ENCODE results near the gene MAML1.
A peak's percentile ranks its signal among the peaks of the same experiment; 100 is the strongest.

The MAML1 gene

GRCh38 chr5:179802950-179803562 lies 70.4 kb downstream of the MAML1 start:
- H3K4me3 ChIP-seq (ENCODE audit: low read depth, low read length): no peak overlapping the region
- no peak for DNase-seq (ENCODE audit: low read depth, low spot score)
- in situ Hi-C loops (cut with HindIII; ENCODE audit: low sequenced_read_pairs): no loop called here
- TF ChIP-seq CTCF (IDR thresholded peaks at IDR 0.05; ENCODE audit: low read depth, low read length): no peak

GRCh38 chr5:179803651-179804554 lies 71.3 kb downstream of the MAML1 start:
- no peak for DNase-seq (ENCODE audit: low read depth, low spot score)
- in situ Hi-C loops (cut with HindIII; ENCODE audit: low sequenced_read_pairs): no loop called here
- TF ChIP-seq CTCF (IDR thresholded peaks at IDR 0.05; ENCODE audit: low read depth, low read length): no peak
- no peak overlapping the region for H3K4me3 ChIP-seq (ENCODE audit: low read depth, low read length)

GRCh38 chr5:179804555-179804947 lies 71.9 kb downstream of the MAML1 start:
- TF ChIP-seq CTCF (IDR thresholded peaks at IDR 0.05; ENCODE audit: low read depth, low read length): no peak
- H3K4me3 ChIP-seq (ENCODE audit: low read depth, low read length): no peak overlapping the region
- in situ Hi-C loops (cut with HindIII; ENCODE audit: low sequenced_read_pairs): no loop called here
- no peak for DNase-seq (ENCODE audit: low read depth, low spot score)

- no peak for DNase-seq (ENCODE audit: low read depth, low spot score)
- no peak for TF ChIP-seq CTCF (IDR thresholded peaks at IDR 0.05; ENCODE audit: low read depth, low read length)
- in situ Hi-C loops (cut with HindIII; ENCODE audit: low sequenced_read_pairs): no loop called here
- H3K4me3 ChIP-seq (ENCODE audit: low read depth, low read length): peak overlapping the region; percentile 61
Observed at GRCh38 chr5:179805070-179805528, 72.5 kb downstream of the MAML1 start.

- no peak for TF ChIP-seq CTCF (IDR thresholded peaks at IDR 0.05; ENCODE audit: low read depth, low read length)
- in situ Hi-C loops (cut with HindIII; ENCODE audit: low sequenced_read_pairs): no loop called here
- H3K4me3 ChIP-seq (ENCODE audit: low read depth, low read length): peak overlapping the region; percentile 61
- DNase-seq (ENCODE audit: low read depth, low spot score): no peak
Observed at GRCh38 chr5:179805529-179806249, 73.1 kb downstream of the MAML1 start.

- in situ Hi-C loops (cut with HindIII; ENCODE audit: low sequenced_read_pairs): no loop called here
- H3K4me3 ChIP-seq (ENCODE audit: low read depth, low read length): peak within 1 kb of the TSS; percentile 61
- no peak for TF ChIP-seq CTCF (IDR thresholded peaks at IDR 0.05; ENCODE audit: low read depth, low read length)
- peak; percentile 73 for DNase-seq (ENCODE audit: low read depth, low spot score)
Observed at GRCh38 chr5:179806250-179807048, 73.8 kb downstream of the MAML1 start, which contains the start of gene MGAT4B. Gene MGAT4B (minus strand): TSS chr5:179806866. CDS start chr5:179806583, 283 bp downstream.

All from astrocyte of the spinal cord (primary cell).